Amniotic epithelial cell (primary cell): ENCODE measurements around the gene TMOD2.

ENCODE experiments used
- DNase-seq: peaks from one replicate; pipeline ENCODE4 v3.0.0-alpha.2; 2010; ENCODE audit warnings: low read depth

The TMOD2 gene

GRCh38 chr15:51818150-51818549, 66.8 kb downstream of the TMOD2 start:
- no peak for DNase-seq

GRCh38 chr15:51825698-51826097, 74.3 kb downstream of the TMOD2 start:
- DNase-seq, result no peak

GRCh38 chr15:51828621-51829375, 77.4 kb downstream of the TMOD2 start:
- DNase-seq, result no peak

GRCh38 chr15:51829376-51830275, 78.2 kb downstream of the TMOD2 start, which contains the start of gene TMOD3:
TSS of gene TMOD3 (plus strand) at chr15:51829653. CDS start at chr15:51862885, 33,232 bp downstream.
- DNase-seq, result peak; percentile 78

- DNase-seq, result peak; percentile 37
These were observed 78.9 kb downstream of the TMOD2 start for GRCh38 chr15:51830276-51830806.

- no peak for DNase-seq
These were observed 82.4 kb downstream of the TMOD2 start for GRCh38 chr15:51833772-51834171.

GRCh38 chr15:51837792-51838251, 86.4 kb downstream of the TMOD2 start:
- no peak for DNase-seq

- DNase-seq, result no peak
These were observed 86.9 kb downstream of the TMOD2 start for GRCh38 chr15:51838270-51838669.

GRCh38 chr15:51840692-51841091, 89.3 kb downstream of the TMOD2 start:
- DNase-seq, result no peak

GRCh38 chr15:51841406-51842040, 90.1 kb downstream of the TMOD2 start:
- DNase-seq, result no peak

GRCh38 chr15:51842265-51842664, 90.9 kb downstream of the TMOD2 start:
- DNase-seq, result no peak

GRCh38 chr15:51842852-51843737, 91.7 kb downstream of the TMOD2 start:
- DNase-seq, result peak; percentile 66

- DNase-seq, result no peak
These were observed 93.5 kb downstream of the TMOD2 start for GRCh38 chr15:51844747-51845426.

GRCh38 chr15:51846066-51846462, 94.7 kb downstream of the TMOD2 start:
- no peak for DNase-seq

GRCh38 chr15:51846463-51847230, 95.2 kb downstream of the TMOD2 start:
- peak; percentile 93 for DNase-seq

- peak; percentile 37 for DNase-seq
These were observed 97.4 kb downstream of the TMOD2 start for GRCh38 chr15:51848811-51849210.

GRCh38 chr15:51849860-51850259, 98.5 kb downstream of the TMOD2 start:
- no peak for DNase-seq

- DNase-seq, result peak; percentile 15
These were observed 102.6 kb downstream of the TMOD2 start for GRCh38 chr15:51853998-51854397.

- DNase-seq, result no peak
These were observed 104.2 kb downstream of the TMOD2 start for GRCh38 chr15:51855612-51856011.
